ENCODE results near the gene CLDN6. TPM values are rescaled to one million over a fixed set of nuclear protein-coding genes. Genes with fewer than 3 reads are reported as not detected.

Gene CLDN6
- total RNA-seq, 1 experiment from 2014 or later: 0.49 TPM

- Histone ChIP-seq H3K36me3 (ENCODE audit: control insufficient read depth in 1 of 2, insufficient read depth in 2 of 2, low read length in 2 of 2) (no peaks in the 10 kb centered on the region), H3K79me2 (ENCODE audit: insufficient read depth, low read length) (no peaks in the 10 kb centered on the region), H4K20me1 (ENCODE audit: insufficient read depth) (no peaks in the 10 kb centered on the region), H3K9ac (ENCODE audit: low read length) (no peak overlapping the region), H3K27ac (ENCODE audit: low read depth, low read length) (no peak overlapping the region), H3K4me3 (replicated peaks in 1 of 2; ENCODE audit: low read depth in 1 of 2, low read length in 2 of 2) (0 out of 4 replicates have a peak overlapping the region, but pooled peaks of 1 of the 2 experiments have one; percentile 18), H3K4me2 (ENCODE audit: low read length) (peak overlapping the region; percentile 47), H3K27me3 (ENCODE audit: insufficient read depth, low read length) (no peaks in the 10 kb centered on the region), H3K9me2 (ENCODE audit: insufficient read depth) (no peaks in the 10 kb centered on the region), H3K4me1 (ENCODE audit: control insufficient read depth in 1 of 2, insufficient read depth in 2 of 2, low read length in 2 of 2) (peaks cover 23 to 46% of the 10 kb centered on the region in 2 experiments), H3K9me3 (ENCODE audit: control insufficient read depth in 1 of 2, insufficient read depth in 1 of 2, low read depth in 1 of 2, low read length in 2 of 2) (no peaks in the 10 kb centered on the region), H2AFZ (ENCODE audit: low read depth, low read length, poor library complexity, severe bottlenecking) (no peak overlapping the region)
- RAD21 ChIA-PET (ENCODE audit: low non-redundant PET in 1 of 2, low total read pairs in 2 of 2, uncharacterized antibody in 2 of 2, unreplicated experiment in 2 of 2): interaction anchor here (0.7 to 1.4 kb wide), 3 partner anchors 20 to 24 kb away, joined by 3 to 7 read pairs (median 4); partner anchors contain the start of gene HCFC1R1 (in 1 of the 2)
- DNase-seq (ENCODE audit: low read depth, low spot score) (peak; percentile 99), ATAC-seq (peak; percentile 93)
- POLR2A ChIA-PET: interaction anchor here (0.8 to 11.4 kb wide), 4 partner anchors 9 to 39 kb away, joined by 3 to 188 read pairs (median 4); partner anchors contain the start of genes CLDN6, HCFC1R1, THOC6 and TNFRSF12A
- TF ChIP-seq EZH2 (IDR thresholded peaks at IDR 0.05): no peak
- TF ChIP-seq MAX (IDR thresholded peaks at IDR 0.05): no peak
- TF ChIP-seq SRF (IDR thresholded peaks at IDR 0.05; ENCODE audit: low read depth): no peak
- TF ChIP-seq CTCF (IDR thresholded peaks at IDR 0.05 in 2 of 3, conservative IDR thresholded peaks at IDR 0.05 in 1 of 3; ENCODE audit: borderline replicate concordance in 1 of 3, insufficient read depth in 1 of 3, low read depth in 2 of 3, low read length in 2 of 3): peak in 2 of 3 experiments; percentile 43 to 52; a peak in 3 of 6 replicates
- TF ChIP-seq ELF1 (IDR thresholded peaks at IDR 0.05; ENCODE audit: borderline replicate concordance, low read depth): no peak
- CTCF ChIA-PET: interaction anchor here (0.6 to 3.0 kb wide), 5 partner anchors 17 to 42 kb away, joined by 3 to 29 read pairs (median 12); partner anchors contain the start of genes HCFC1R1, THOC6 and TNFRSF12A
- intact Hi-C loops (cut with micrococcal nuclease): loop anchor here (2.0 kb wide), 1 partner anchor 21 kb away; the partner anchor contains the start of gene THOC6
- BruUV-seq (replicated peaks): no TSS peak
These were observed 14.3 kb downstream of the CLDN6 start for GRCh38 chr16:3003582-3004270.

Data from HCT116 (cell line).